Measurements from ENCODE around the gene CLCNKB.
"Not testable (repeated sequence)": the region's sequence is repeated elsewhere in the genome, so short reads cannot be mapped to it uniquely, and the experiment has no call there.

The CLCNKB gene

DNA sequence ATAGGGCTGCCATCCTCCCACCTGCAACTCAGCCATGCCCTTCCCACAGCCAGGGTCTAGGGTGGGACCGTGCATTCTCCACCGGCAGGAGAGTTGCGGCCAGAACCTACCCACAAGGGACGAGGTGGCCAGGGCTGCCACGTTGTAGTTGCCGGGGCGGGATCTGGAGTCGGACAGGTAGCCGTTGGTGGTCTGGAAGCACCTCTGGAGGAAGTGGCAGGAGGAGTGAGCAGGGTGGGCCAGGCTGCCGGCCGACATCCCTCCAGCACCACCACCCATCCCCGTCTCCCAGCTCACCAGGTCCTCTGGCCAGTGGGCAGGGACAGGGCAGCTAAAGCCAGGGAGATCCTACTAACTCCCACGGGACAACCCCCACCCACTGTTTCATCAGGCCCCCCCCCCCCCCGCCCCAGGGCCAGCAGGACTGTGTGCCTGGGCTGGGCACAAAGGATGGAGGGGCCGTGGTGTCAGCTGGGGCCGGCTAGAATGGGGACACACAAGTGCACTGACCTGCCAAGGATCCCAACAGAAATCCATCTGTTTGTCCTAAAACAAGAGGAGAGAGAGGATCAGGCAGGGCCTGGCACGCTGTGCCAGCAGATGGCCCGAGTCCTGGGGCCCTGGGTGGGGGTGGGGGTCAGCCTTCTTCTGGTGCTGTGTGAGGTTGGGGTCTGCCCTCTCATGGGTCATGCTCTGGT lies 18.6 kb downstream of the CLCNKB start:
- DNase-seq: not testable (repeated sequence)

DNA sequence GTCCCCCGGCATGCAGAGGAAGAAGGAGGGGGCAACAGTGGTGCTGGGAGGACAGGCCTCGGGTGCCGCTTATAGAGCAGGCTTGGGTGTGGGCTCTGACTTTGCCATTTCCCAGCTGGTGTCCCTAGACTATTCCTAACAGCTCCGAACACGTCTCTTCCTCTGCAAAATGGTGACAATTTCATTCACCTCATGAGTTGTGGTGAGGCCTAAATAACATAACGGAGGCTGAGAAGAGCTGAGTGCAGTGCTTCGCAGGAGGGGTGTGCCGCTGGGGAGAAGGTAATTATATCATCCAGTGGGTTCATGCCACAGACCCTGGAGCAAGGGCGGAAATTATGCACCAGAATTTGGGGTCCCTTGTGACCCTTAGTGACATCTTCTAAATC lies 19.1 kb downstream of the CLCNKB start:
- not testable (repeated sequence) for DNase-seq

DNA sequence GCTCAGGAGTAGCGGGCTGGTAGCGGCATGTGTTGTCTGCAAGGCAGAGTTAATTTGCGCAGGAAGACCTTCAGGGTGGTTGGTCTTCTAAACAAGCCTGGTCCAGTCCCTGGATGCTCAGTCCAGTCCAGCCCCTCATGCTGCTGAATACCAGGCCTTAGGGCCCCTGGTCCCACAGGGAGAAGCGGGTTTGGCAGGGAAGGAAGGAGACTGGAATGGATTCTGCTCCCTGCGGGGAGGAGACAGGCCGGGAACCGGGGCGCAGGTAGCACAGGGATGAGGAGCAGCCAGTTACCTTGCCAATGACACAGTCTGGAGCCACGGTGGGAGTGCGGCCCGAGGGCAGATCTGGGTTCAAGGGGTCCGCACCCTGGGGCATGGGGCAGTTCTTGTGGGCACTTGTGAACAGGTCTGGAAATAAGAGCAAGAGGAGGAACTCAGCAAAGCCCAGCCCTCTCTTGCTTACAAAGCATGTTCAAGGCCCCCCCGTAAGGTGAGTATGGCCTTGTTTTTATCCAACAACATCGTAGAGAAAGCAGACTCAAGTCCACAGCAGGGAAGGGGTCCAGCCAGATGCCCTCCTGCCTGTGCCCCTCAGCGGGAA lies 19.7 kb downstream of the CLCNKB start:
- DNase-seq: no peak

DNA sequence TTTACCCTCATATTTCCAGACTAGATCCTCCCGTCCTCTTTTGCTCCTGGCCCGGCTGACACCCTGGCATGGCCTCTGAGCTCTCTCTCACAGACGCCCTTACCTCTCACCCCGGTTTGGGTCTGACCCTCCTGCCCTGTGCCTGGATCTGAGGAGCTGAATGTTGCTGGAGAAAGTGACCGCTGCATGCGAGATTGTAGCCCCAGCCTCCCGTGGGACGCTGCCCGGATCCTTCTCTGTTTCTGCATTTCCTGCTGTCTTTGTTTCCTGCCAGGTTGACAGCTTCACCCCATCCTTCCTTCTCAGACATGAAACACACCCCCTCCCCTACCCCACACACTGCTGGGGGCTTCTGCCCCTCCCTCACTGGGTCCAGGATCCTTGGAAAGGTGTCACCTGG lies 20.3 kb downstream of the CLCNKB start:
- DNase-seq: no peak

DNA sequence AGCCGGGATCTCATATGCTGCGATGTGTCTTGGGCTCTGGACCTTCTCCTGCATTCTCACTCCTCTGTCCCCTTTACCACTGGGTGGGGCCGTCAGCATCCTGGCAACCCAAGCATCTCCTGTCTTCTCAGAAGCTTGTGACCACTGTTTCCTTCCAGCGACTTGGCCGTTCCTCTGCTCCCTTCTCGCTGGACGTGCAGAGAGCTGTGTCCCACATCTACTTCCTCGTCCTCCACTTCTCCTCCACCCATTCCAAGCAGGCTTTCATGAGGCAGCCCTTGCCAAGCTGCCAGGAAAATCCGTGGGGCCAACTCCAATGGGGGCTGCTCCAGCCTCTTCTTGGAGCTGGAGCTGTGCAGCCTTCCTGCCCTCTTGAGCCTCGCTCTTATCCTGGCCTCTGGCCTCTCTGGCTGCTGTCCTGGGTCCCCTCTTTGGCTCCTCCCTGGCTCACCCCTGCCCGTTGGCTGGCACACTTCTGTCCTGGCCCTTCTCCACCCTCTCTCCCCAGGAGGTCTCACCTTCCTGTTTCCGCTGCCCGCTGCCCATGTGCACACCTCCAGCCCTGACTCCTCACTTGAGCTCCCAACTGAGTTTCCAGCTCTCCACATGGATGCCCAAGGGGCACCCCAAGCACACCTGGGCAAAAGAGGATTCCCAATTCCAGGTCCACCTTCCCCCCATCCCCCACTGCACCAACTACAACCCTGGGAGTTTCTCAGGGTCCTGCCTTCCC lies 21.1 kb downstream of the CLCNKB start:
- no peak for DNase-seq

DNA sequence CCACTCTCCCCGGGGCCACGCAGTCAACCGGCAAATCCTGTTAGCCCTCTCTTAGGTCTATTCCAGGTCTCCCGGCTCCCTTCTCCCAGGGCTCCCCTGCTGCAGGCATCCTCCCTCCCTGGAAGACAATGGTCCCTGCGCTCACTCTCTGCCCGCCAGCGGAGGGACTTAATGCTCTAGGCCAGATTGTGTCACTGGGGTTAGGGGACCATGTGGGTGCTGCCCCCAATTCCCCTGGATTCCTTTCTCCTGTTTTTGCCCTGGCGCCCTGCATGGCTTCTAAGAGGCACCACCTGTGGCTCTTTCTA lies 21.6 kb downstream of the CLCNKB start:
- no peak for DNase-seq

DNA sequence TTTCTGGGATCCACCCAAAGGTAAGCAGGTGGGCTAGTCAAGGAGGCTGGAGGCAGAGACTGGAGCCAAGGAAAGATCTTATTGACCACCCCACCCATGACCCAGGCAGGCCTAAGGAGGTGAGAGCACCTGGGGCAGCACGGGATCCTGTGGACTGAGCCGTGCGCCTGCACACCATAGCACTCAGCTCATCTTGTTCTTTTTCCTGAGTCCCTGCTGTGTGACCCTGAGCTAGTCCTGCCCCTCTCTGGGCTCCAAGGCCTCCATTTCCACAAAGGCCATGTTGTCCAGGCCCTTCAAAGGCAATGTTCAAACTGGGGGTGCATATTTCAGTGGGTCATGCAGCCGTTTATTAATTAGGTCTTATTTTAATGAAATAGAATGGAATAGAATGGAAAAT lies 22.7 kb downstream of the CLCNKB start:
- no peak for DNase-seq

DNA sequence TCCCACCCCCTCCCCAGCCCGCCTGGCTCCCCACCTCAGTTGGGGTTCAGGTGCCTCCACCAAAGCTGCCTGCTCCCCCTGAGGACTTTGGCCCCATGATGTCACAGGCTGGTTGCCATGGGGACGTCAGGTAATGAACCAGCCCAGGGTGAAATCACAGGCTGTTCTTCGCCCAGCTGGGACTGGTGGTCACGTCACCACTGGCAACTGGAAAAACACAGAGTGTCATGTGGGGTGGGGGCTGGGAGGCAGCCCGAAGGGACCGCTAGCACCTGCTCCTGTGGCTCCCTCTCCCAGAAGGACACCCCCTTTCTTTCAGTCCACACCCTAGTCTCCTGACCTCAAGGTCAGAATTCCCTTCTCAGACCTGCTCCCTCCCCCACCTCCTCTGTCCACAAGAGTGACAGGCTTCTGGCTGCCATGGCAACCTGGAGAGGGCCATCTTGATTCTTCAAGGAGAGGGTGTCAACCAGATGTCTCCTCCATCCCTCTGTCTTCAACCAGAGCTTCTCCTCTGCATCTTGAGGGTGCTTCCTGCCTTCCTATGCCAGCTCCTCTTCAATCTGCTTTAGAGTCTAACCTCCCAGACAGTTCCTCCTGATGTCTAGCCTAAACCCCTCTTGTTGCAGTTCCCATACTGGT lies 23.7 kb downstream of the CLCNKB start:
- no peak for DNase-seq

DNA sequence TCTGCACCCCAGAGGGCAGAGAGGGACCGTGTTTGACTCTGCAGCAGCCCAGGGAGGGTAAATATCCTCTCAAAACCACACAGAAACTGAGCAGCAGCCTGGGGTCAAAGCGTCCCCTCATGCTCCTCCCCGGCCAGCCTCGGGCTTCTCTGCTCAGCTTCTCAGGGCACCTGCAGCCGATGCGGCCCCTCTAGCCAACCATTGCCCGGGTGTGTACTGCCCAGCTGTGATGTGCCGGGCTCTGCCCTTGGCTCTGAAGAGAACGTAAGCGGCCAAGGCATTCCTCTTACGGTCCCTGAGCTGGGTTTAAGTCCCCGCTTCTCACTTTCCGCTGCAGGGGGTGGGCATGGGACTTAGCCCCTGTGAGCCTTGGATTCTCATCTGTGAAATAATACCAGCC lies 24.4 kb downstream of the CLCNKB start:
- DNase-seq: no peak

DNA sequence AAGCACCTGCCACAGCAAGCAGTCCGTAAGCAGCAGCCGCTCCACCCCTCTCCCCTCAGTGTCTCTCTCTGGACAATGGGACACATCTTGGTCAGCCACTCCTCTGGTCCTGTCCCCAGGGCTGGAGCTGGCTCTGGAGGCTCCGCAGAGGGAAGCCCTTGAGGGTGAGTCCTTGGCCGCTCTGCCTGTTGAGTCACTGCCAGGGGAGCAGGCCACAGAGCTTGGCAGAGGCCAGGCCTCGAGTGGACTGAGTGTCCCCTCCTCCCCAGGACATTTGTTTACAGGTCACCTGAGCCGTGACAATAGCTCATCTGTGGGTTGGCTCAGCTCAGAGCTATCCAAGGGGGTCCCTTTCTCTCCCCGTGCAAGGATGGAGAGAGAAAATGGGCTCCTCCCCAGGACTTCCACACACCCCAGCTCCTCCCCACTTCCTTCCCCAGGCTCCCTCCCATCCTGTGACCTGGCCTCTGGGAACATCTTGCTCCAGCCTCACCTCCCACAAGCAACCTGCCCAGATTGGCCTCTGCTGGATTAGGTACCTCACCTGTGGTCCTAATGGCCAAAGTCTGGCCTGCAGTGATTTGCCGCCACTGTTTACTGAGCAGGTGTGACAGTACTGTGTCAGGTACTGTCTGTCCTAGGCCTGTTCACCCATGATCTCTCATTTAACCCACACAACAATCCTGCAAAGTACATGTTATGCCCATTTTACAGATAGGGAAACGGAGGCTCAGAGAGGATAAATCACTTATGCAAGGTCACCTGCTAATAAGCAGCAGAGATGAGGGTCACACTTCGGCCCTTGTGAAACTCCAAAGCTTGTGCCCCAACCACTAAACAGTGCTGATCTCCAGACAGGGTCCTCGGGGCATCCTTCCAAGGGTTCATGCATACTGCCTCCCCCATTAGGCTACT lies 25.0 kb downstream of the CLCNKB start:
- DNase-seq: no peak

DNA sequence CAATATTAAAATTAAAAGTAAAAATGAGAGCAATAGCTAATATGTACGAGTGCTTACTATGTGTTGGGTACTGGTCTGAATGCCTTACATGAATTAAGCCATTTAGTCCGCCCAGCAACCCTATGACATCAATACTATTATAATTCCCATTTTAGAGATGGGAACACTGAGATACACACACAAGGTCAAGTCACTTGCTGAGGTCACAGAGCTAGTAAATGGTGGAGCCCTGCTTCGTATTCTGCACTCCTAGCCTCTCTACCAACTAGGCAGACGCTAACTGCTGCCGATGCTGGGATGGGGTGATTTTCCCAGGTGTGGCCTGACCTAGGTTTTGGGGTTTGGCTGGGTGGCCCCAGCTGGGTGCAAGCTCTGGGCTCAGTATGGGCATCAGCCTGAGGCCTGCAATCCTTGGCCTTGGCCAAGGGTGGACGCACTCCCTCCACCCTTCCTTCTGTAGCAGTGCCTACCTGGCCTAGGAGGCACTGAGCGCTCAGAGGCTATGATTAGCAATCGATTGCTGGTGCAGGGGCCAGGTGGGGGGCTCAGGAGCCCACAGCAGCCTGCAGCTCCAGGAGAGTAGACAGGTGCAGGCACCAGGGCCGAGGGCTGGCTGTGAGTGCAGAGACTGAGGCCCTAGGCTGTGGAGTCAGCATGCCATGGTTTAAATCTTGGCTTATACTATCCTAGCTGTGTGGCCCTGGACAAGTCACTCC lies 27.2 kb downstream of the CLCNKB start:
- DNase-seq: no peak

DNA sequence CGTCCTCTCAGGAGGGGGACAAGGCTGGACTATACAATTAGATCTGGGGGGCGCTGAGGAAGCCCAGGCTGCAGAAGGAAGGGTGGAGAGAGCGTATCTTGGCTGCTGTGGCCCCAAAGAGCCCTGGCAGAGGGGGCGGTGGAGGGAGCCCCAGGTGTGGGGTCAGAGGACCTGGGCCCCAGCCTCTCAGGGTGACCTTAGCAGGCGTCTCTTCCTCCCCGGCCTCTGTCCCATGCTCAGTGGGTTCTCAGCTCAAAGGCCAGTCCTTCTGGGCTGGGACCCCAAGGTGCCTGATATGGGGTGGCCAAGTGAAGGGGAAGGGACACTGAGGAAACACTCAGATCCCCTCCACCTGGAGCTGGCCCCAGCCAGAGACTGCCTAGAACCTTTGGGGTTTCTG lies 28.0 kb downstream of the CLCNKB start:
- no peak for DNase-seq

DNA sequence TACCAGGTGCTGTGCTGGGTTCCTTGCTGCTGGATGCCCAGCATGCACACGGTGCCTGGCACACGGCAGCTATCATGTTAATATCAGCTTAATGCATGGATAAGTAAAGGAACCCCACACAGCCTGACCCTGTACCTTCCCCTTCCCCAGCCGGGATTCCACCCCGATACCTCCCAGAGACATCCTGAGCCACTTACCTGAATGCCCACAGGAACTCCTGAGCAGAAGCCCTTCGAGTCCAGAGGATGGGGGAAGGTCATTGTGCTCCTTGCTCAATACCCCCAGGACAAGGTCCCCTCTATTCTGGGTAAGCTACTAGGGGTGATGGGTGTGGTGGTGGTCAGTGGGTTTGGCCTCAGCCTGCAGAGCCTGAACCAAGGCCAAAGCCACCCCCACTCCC lies 28.5 kb downstream of the CLCNKB start:
- no peak for DNase-seq

DNA sequence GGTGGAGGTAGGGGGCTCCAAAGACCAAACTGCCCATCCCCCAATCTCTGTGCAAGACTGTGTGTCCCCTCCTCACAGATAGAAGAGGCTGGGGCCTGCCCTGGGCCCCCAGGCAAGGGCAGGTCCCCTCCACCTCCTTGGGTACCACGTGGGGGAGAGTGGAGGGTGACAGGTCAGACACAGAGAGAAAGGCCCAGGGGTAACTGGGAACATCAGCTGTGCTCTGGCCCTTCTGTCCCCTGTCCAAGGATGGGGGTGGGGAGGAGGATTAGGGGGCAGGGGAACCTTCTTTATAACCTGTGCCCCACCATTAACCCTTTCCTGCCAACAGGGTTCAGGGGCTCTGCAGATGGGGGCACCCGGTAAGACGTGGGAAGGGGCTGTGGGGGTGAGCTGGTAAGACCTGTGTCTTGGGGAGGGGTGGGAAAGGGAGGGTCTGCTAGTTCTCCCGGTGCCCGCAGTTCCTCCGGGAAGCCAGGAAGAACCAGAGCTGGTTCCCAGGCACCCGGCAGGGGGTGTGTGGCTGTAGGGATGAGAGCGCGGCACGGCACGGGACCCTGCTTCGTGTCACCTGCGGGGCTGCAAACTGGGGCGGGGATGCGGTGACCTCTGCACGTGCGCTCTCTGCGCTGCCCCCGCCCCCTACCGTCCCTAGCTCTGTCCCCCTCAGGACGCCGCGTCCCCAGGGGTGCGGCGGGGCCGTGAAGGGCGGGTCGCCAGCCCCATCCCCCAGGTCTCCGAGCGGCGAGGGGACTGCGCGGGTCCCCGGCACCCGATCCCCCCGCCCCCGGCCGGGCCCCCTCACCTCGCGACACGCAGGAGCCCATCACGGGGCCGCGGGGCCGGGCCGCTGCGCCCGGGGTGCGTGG lies 29.3 kb downstream of the CLCNKB start:
- no peak for DNase-seq

DNA sequence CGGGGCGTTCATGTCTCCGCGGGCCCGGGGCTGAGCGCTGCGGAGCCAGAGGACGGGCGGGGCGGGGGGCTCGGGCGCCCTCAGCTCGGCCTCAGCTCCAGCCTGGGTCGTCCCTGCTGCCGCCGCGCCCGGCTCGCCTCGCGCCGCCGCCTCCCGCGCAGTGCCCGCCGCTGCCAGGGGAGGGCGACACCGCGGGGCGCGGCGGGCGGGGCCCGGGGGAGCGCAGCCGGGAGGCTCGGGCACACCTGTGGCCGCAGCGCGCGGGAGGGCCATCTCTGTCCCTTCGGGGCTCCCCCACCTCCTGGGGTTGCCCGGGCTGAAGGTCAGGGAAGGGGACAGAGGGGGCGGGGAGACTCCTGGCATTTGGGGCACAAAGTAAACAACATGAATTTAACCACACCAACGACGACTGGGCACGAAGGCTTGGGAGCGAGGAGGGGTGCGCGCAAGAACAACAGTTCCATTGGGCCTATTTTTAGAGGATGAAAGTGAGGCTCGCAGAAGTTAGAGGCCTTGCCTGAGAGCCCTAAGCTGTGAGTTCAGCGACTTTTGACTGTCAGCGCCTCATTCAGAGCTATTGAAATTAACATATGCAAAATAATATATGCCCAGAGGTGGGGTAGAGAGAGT lies 30.0 kb downstream of the CLCNKB start, which contains the start of gene FAM131C:
FAM131C (minus strand) TSS at position 162 of the 630 bp plus-strand sequence. CDS start 209 bp downstream, outside the sequence.
- DNase-seq: no peak

DNA sequence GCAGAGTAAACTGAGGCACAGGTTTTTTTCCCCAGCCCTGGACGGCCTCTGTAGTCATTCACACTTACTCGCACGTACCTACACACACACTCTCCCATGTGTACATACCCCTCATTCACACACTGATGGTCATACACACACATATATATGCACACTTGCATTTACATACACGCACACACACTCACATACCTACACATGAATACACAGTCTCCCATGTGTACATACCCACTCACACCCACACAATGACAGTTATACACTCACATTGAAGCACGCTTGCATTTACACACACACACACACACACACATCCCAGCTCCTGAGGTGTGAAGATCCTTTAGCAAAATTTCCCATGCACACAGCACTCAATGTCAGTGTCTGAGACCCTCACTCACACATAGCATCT lies 30.6 kb downstream of the CLCNKB start:
- no peak for DNase-seq

DNA sequence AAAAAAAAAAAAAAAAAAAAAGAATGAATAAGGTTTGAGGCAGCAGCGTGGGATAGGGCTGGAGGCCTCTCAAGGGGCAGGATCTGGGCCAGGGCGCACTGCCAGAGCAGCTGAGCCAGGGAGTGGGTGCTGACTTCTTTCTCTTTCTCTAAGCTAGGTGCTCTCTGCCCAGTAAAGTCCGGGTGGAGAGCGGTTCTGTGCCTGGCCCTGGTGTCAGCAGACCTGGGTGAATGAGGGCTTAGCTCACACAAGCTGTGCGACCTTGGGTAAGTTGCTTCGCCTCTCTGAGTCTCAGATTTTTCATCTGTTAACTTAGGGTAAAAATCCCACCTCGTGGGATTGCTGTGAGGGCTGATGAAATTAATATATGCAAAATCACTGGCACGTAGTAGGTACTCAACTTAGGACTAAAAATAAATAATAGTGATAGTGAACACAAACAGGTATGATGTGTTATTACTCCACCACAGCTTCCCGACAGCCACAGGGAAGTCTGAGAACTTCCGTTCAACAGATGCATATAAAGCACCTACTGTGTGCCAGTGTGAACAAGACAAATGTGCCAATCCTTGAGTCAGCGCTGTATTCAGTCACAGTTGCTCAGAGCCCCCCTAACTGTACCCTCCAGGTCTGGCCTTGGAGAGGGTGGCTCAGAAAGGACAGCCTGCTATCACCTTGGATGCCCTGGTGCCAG lies 31.9 kb downstream of the CLCNKB start:
- DNase-seq: no peak

DNA sequence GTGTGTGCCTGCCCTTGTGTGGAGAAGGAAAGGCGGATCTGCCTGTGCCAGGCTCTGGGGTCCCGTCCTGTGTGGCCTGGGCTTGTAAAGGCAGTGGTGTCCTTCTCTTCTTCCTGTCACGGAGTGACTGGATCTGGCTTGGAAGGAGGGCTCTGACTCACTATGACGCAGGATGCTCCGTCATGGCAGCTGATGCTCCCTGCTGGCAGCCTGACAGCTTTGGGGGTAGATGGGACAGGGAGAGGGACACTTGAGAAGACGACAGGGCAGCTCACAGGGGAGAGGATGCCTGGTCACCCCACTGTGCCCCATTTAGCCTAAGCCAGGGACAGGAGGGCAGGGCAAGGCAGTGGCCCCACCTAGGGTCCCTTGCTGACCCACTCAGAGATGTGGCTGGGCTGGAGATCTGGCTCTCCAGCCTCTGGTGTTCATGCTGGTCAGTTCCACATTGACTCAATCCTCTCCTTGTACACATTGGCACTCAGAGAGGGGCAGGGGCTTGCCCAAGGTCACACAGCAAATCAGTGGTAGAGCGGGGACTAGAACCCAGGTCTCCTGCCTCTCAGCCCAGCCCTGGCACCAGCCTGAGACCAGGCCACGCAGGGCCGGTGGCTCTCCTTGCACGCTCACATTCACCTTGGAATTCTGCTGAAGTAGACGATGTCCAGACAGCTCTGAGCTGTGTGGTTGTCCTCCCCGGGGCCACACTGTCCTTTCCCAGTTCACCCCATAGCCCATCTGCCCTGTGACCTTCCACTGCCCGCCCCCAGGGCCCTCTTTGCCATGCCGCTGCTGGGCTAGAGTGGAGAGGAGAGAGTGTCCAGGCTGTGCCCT lies 32.7 kb downstream of the CLCNKB start:
- no peak for DNase-seq

DNA sequence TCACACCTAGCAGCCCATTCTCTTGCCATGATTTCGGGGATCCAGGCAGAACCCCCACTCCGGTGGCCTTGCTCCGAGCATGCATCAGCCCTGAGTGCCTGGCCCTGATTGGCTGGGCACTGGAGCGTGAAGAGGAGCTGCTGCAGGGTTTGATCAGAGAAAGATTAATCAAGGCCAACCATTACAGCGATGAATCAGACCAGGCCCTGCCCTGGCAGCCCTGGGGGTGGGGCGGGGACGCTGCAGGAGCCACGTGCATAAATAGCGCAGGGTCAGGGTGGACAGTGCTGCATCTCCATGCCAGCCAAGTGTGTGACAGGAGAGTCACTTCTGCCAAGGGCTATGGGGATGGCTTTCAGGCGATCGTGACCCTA lies 33.3 kb downstream of the CLCNKB start:
- no peak for DNase-seq
